Neural progenitor cell (in vitro differentiated cells): ENCODE results near the gene FAT3. TPM values are rescaled to one million over a fixed set of nuclear protein-coding genes. Genes with fewer than 3 reads are reported as not detected.

Experiments
- DNase-seq: peaks from one replicate; pipeline ENCODE4 v3.0.0-alpha.2; 2016; ENCODE audit warnings: low spot score
- H2AFZ ChIP-seq: fragments of 200-600 bp; sonication (generic); replicated peaks from 2 replicates; pipeline ENCODE4 v1.6.1; 2016; ENCODE audit warnings: antibody characterized with exemption
- H3F3A ChIP-seq: fragments of 200-600 bp; sonication (generic); 2 replicates; pipeline ENCODE4 v1.6.1; 2016; ENCODE audit warnings: antibody characterized with exemption, low read depth
- H3K27ac ChIP-seq: fragments of 200-600 bp; sonication (generic); 2 replicates; pipeline ENCODE4 v1.5.1; 2016; ENCODE audit warnings: mild to moderate bottlenecking
- H3K27me3 ChIP-seq: fragments of 200-600 bp; sonication (generic); 2 replicates; pipeline ENCODE4 v1.6.1; 2016; ENCODE audit warnings: mild to moderate bottlenecking, moderate library complexity
- H3K36me3 ChIP-seq: fragments of 200-600 bp; sonication (generic); 2 replicates; pipeline ENCODE4 v1.5.1; 2016
- H3K4me1 ChIP-seq: fragments of 200-600 bp; sonication (generic); 2 replicates; pipeline ENCODE4 v1.6.1; 2016; ENCODE audit warnings: mixed run types
- H3K4me2 ChIP-seq: fragments of 200-600 bp; sonication (generic); 2 replicates; pipeline ENCODE4 v1.6.1; 2016
- H3K4me3 ChIP-seq: fragments of 200-600 bp; sonication (generic); 2 replicates; pipeline ENCODE4 v1.5.1; 2016
- H3K79me2 ChIP-seq: fragments of 200-600 bp; sonication (generic); 2 replicates; pipeline ENCODE4 v1.6.1; 2016; ENCODE audit warnings: low read depth
- H3K9ac ChIP-seq: fragments of 200-600 bp; sonication (generic); 2 replicates; pipeline ENCODE4 v1.6.1; 2016
- H3K9me3 ChIP-seq: fragments of 200-600 bp; sonication (generic); 2 replicates; pipeline ENCODE4 v1.5.1; 2016; ENCODE audit warnings: low read depth
- H4K20me1 ChIP-seq: fragments of 200-600 bp; sonication (generic); 2 replicates; pipeline ENCODE4 v1.6.1; 2016; ENCODE audit warnings: low read depth
- H3K27ac Mint-ChIP-seq: 3 replicates; pipeline ENCODE4 v1.8.0; 2021; ENCODE audit warnings: mixed read lengths
- H3K27me3 Mint-ChIP-seq: 2 replicates; pipeline ENCODE4 v1.8.0; 2022; ENCODE audit warnings: low read depth, mild to moderate bottlenecking, inconsistent platforms, moderate library complexity, mixed read lengths; ENCODE audit not compliant: insufficient read depth
- H3K36me3 Mint-ChIP-seq: 3 replicates; pipeline ENCODE4 v1.8.0; 2021; ENCODE audit warnings: mixed read lengths
- H3K4me1 Mint-ChIP-seq: 3 replicates; pipeline ENCODE4 v1.8.0; 2021; ENCODE audit warnings: mixed read lengths
- H3K4me3 Mint-ChIP-seq: 3 replicates; pipeline ENCODE4 v1.8.0; 2021; ENCODE audit warnings: mild to moderate bottlenecking, moderate library complexity, mixed read lengths
- H3K9me3 Mint-ChIP-seq: 3 replicates; pipeline ENCODE4 v1.8.0; 2020; ENCODE audit warnings: mixed read lengths
- EZH2 ChIP-seq: fragments of 200-600 bp; sonication (generic); IDR thresholded peaks from 2 replicates; pipeline ENCODE4 v1.6.1; 2017; ENCODE audit warnings: antibody characterized with exemption, mild to moderate bottlenecking, moderate library complexity
- EZH2phosphoT487 ChIP-seq: fragments of 200-600 bp; sonication (generic); IDR thresholded peaks from 2 replicates; pipeline ENCODE4 v1.6.1; 2017; ENCODE audit warnings: antibody characterized with exemption
- total RNA-seq: library from RNA; depleted of rRNA; stranded (reverse); fragments of >200 nt; gene quantifications from 2 replicates; pipeline ENCODE4 v1.2.3, GENCODE V29; 2015; ENCODE audit warnings: low replicate concordance
- TF ChIP-seq, protein P1 (sequence below): fragments of 200-600 bp; sonication (generic); IDR thresholded peaks from 2 replicates; pipeline ENCODE4 v1.5.1; 2017; ENCODE audit warnings: antibody characterized with exemption, mild to moderate bottlenecking

Gene FAT3
- total RNA-seq, 1 donor from 2014 or later, result 22.0 TPM

DNA sequence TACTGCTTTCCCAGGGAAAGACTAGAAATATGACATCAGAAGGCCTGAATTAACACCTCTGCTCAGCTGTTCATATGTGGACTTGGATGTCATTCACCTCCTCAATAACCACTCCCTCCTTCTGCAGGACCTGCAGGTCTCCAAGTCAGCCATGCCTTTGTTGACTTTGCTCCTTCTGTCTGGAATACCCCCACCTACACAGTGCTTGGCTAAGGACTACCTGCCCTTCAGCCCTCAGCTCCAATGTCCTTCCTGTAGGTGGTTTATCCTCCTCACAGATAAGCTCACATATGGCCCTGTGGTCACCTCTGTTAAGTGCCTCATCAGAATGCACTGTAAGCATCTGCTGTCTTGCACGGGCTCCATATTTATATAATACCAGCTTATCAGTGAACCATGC is 26.4 kb upstream of the FAT3 start:
- H3K79me2 ChIP-seq, result no peaks in the 10 kb centered on the region
- no peak overlapping the region for H3K4me3 ChIP-seq
- H3K36me3 Mint-ChIP-seq, result no peaks in the 10 kb centered on the region
- H3K4me1 ChIP-seq, result no peaks in the 10 kb centered on the region
- no peak overlapping the region for H3K4me2 ChIP-seq
- TF ChIP-seq EZH2 (no peak), EZH2phosphoT487 (no peak)
- TF ChIP-seq, protein P1, sequence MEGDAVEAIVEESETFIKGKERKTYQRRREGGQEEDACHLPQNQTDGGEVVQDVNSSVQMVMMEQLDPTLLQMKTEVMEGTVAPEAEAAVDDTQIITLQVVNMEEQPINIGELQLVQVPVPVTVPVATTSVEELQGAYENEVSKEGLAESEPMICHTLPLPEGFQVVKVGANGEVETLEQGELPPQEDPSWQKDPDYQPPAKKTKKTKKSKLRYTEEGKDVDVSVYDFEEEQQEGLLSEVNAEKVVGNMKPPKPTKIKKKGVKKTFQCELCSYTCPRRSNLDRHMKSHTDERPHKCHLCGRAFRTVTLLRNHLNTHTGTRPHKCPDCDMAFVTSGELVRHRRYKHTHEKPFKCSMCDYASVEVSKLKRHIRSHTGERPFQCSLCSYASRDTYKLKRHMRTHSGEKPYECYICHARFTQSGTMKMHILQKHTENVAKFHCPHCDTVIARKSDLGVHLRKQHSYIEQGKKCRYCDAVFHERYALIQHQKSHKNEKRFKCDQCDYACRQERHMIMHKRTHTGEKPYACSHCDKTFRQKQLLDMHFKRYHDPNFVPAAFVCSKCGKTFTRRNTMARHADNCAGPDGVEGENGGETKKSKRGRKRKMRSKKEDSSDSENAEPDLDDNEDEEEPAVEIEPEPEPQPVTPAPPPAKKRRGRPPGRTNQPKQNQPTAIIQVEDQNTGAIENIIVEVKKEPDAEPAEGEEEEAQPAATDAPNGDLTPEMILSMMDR, result no peak
- no peaks in the 10 kb centered on the region for H3K36me3 ChIP-seq
- no peaks in the 10 kb centered on the region for H3F3A ChIP-seq
- no peaks in the 10 kb centered on the region for H3K4me1 Mint-ChIP-seq
- no peak overlapping the region for H3K4me3 Mint-ChIP-seq
- no peaks in the 10 kb centered on the region for H3K27me3 Mint-ChIP-seq
- H3K9me3 ChIP-seq, result no peaks in the 10 kb centered on the region
- no peak overlapping the region for H3K9ac ChIP-seq
- H4K20me1 ChIP-seq, result no peaks in the 10 kb centered on the region
- H3K9me3 Mint-ChIP-seq, result peaks cover 3% of the 10 kb centered on the region
- H3K27ac Mint-ChIP-seq, result no peak overlapping the region
- H3K27me3 ChIP-seq, result no peaks in the 10 kb centered on the region
- H2AFZ ChIP-seq, result no peak overlapping the region
- DNase-seq, result no peak
- H3K27ac ChIP-seq, result no peak overlapping the region

DNA sequence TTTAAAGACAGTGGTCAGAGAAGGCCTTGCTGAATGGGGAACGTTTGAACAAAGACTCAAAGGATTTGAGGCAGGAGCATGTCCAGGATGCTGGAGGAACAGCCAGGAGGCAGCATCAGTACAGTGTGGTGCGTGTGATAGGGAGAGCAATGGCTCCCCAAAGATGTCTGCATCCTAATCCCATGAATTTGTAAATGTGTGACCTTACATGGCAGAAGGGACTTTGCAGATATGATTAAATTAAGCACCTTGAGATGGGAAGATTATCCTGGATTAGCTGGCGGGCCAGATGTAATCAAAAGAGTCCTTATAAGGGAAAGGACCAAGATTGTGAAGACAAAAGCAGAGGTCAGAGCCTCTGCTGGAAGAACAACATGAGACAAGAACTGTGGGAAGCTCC is 24.6 kb upstream of the FAT3 start:
- Histone ChIP-seq H3K9me3 (no peaks in the 10 kb centered on the region), H3K4me3 (no peak overlapping the region), H2AFZ (peak overlapping the region; percentile 57), H3K79me2 (no peaks in the 10 kb centered on the region), H3K27ac (no peak overlapping the region), H3K9ac (no peak overlapping the region), H3K36me3 (no peaks in the 10 kb centered on the region), H3K27me3 (no peaks in the 10 kb centered on the region), H4K20me1 (no peaks in the 10 kb centered on the region), H3F3A (no peaks in the 10 kb centered on the region), H3K4me2 (no peak overlapping the region), H3K4me1 (no peaks in the 10 kb centered on the region)
- H3K36me3 Mint-ChIP-seq, result no peaks in the 10 kb centered on the region
- DNase-seq, result no peak
- no peaks in the 10 kb centered on the region for H3K27me3 Mint-ChIP-seq
- no peak overlapping the region for H3K27ac Mint-ChIP-seq
- TF ChIP-seq EZH2phosphoT487 (no peak), EZH2 (no peak)
- TF ChIP-seq, protein P1, result no peak
- H3K4me3 Mint-ChIP-seq, result no peak overlapping the region
- H3K4me1 Mint-ChIP-seq, result no peaks in the 10 kb centered on the region
- peaks cover 3% of the 10 kb centered on the region for H3K9me3 Mint-ChIP-seq

DNA sequence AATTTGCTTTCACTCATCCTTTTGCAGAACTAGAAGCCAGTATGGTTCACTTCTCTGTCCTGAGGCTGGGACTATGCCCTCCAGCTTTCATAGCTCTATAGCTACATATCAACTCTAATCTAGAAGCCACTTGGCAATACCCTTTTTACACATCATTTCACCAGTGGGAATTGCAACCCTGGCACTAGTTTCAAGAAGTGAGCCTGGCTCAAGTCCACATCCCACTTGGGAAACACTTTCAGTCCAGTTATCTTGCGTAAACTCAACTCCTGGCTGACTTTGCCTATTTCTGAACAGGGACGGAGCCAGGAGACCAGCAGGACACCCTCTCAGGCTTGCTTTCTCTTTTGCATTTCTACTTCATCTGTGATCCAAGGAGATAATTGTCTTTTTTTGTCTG is 19.9 kb upstream of the FAT3 start:
- Mint-ChIP-seq H3K27ac (no peak overlapping the region), H3K9me3 (peaks cover 2% of the 10 kb centered on the region)
- peak overlapping the region; percentile 52 for H2AFZ ChIP-seq

More for the DNA sequence above, 19.9 kb upstream of the FAT3 start:
- TF ChIP-seq, protein P1, result no peak
- no peak for TF ChIP-seq EZH2
- TF ChIP-seq EZH2phosphoT487, result no peak
- H3K4me1 Mint-ChIP-seq, result no peaks in the 10 kb centered on the region
- H3K9me3 ChIP-seq, result no peaks in the 10 kb centered on the region
- H3K4me1 ChIP-seq, result no peaks in the 10 kb centered on the region
- no peak for DNase-seq
- no peak overlapping the region for H3K4me2 ChIP-seq
- H3K4me3 ChIP-seq, result no peak overlapping the region
- H3K9ac ChIP-seq, result no peak overlapping the region
- no peaks in the 10 kb centered on the region for H3F3A ChIP-seq
- no peaks in the 10 kb centered on the region for H3K36me3 Mint-ChIP-seq
- no peaks in the 10 kb centered on the region for H3K27me3 ChIP-seq
- H3K4me3 Mint-ChIP-seq, result no peak overlapping the region
- no peaks in the 10 kb centered on the region for H4K20me1 ChIP-seq
- H3K27ac ChIP-seq, result no peak overlapping the region
- H3K27me3 Mint-ChIP-seq, result no peaks in the 10 kb centered on the region
- no peaks in the 10 kb centered on the region for H3K36me3 ChIP-seq
- H3K79me2 ChIP-seq, result no peaks in the 10 kb centered on the region
